Fibroblast of lung (primary cell): ENCODE data around the gene SMC5.

ENCODE experiments used
- EZH2 ChIP-seq: IDR thresholded peaks from 2 replicates; pipeline ENCODE4 v1.5.1; 2012; ENCODE audit warnings: low read length, control low read depth, mild to moderate bottlenecking; ENCODE audit errors: missing control alignments
- TF ChIP-seq, protein P1 (sequence below), 2 donors: IDR thresholded peaks in 1 of 2; conservative IDR thresholded peaks in 1 of 2; 1 replicate in 1 of 2; 2 replicates in 1 of 2; pipeline ENCODE4 v1.5.1; 2011 to 2012; ENCODE audit warnings: low read length in 2 of 2, control low read depth in 1 of 2, inconsistent platforms in 1 of 2, low read depth in 1 of 2, mild to moderate bottlenecking in 1 of 2

DNA sequence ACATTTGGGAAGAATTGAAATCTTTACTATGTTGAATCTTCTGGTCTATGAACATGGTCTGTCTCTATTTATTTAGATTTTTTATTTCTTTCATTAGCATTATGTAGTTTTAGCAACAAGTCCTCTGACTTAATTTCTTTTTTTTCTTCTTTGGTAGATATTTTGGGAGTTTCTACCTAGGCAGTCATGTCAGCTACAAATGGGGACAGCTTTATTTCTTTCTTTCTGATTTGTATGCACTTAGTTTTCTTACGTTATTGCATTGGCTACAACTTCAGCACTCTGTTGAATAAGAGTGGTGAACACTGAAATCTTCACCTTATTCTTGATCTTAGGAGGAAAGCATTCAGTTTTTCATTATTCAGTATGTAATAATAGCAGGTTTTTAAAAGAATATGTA, 33.5 kb downstream of the SMC5 start:
- TF ChIP-seq, protein P1, sequence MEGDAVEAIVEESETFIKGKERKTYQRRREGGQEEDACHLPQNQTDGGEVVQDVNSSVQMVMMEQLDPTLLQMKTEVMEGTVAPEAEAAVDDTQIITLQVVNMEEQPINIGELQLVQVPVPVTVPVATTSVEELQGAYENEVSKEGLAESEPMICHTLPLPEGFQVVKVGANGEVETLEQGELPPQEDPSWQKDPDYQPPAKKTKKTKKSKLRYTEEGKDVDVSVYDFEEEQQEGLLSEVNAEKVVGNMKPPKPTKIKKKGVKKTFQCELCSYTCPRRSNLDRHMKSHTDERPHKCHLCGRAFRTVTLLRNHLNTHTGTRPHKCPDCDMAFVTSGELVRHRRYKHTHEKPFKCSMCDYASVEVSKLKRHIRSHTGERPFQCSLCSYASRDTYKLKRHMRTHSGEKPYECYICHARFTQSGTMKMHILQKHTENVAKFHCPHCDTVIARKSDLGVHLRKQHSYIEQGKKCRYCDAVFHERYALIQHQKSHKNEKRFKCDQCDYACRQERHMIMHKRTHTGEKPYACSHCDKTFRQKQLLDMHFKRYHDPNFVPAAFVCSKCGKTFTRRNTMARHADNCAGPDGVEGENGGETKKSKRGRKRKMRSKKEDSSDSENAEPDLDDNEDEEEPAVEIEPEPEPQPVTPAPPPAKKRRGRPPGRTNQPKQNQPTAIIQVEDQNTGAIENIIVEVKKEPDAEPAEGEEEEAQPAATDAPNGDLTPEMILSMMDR (conservative IDR thresholded peaks at IDR 0.05 in 1 of 2, IDR thresholded peaks at IDR 0.05 in 1 of 2; ENCODE audit: low read depth in 1 of 2, low read length in 2 of 2) = no peak
- TF ChIP-seq EZH2 = no peak
